Caco-2 (cell line): ENCODE measurements around the gene SNX19. TPM values are rescaled to one million over a fixed set of nuclear protein-coding genes. Genes with fewer than 3 reads are reported as not detected.

ENCODE experiments used
- BruUV-seq: library from RNA; stranded (reverse); fragments of 400-500 nt; replicated peaks from 2 replicates; lab custom pipeline; 2021; lab: Mats Ljungman, UMichigan
- CTCF ChIA-PET: fragments of 300-600 bp; sonication (Branson Sonifier 250); formaldehyde crosslinking; loops from one replicate; lab custom pipeline; 2022; ENCODE audit warnings: antibody characterized with exemption; lab: Charles Lee
- POLR2A ChIA-PET: fragments of 300-600 bp; sonication (Branson Sonifier 250); formaldehyde crosslinking; loops from one replicate; lab custom pipeline; 2022; ENCODE audit warnings: antibody characterized with exemption; lab: Charles Lee
- DNase-seq, 2 experiments: peaks; one replicate each; pipeline versions ENCODE4 v3.0.0 to v3.0.0-alpha.2; 2020 to 2022
- H3K27me3 ChIP-seq: replicated peaks from 2 replicates; pipeline ENCODE4 v1.6.0; 2011; ENCODE audit warnings: low read length; ENCODE audit not compliant: control insufficient read depth, insufficient read depth
- H3K36me3 ChIP-seq: 2 replicates; pipeline ENCODE4 v1.5.1; 2011; ENCODE audit warnings: low read length; ENCODE audit not compliant: control insufficient read depth, insufficient read depth
- H3K4me1 ChIP-seq: fragments of 250-450 bp; sonication (Bioruptor Pico); 2 replicates; pipeline ENCODE4 v1.5.1; 2020; ENCODE audit warnings: mild to moderate bottlenecking
- H3K4me3 ChIP-seq: 2 replicates; pipeline ENCODE4 v1.5.1; 2011; ENCODE audit warnings: low read depth, mild to moderate bottlenecking, control low read depth, low read length
- H3K9me3 ChIP-seq: fragments of 250-450 bp; sonication (Bioruptor Pico); 2 replicates; pipeline ENCODE4 v1.5.1; 2020; ENCODE audit warnings: mild to moderate bottlenecking, moderate library complexity
- H3K27ac Mint-ChIP-seq: one replicate; pipeline ENCODE4 v1.8.0; 2022; ENCODE audit warnings: mixed read lengths; ENCODE audit not compliant: unreplicated experiment
- H3K27me3 Mint-ChIP-seq: one replicate; pipeline ENCODE4 v1.8.0; 2022; ENCODE audit warnings: mixed read lengths; ENCODE audit not compliant: insufficient read depth, unreplicated experiment
- H3K36me3 Mint-ChIP-seq: one replicate; pipeline ENCODE4 v1.8.0; 2022; ENCODE audit warnings: mild to moderate bottlenecking, mixed read lengths; ENCODE audit not compliant: insufficient read depth, unreplicated experiment
- H3K4me1 Mint-ChIP-seq: one replicate; pipeline ENCODE4 v1.8.0; 2022; ENCODE audit warnings: low read depth, mixed read lengths; ENCODE audit not compliant: unreplicated experiment
- H3K4me3 Mint-ChIP-seq: one replicate; pipeline ENCODE4 v1.8.0; 2022; ENCODE audit warnings: mild to moderate bottlenecking, moderate library complexity, mixed read lengths; ENCODE audit not compliant: unreplicated experiment
- H3K9me3 Mint-ChIP-seq: one replicate; pipeline ENCODE4 v1.8.0; 2022; ENCODE audit warnings: mixed read lengths; ENCODE audit not compliant: unreplicated experiment
- intact Hi-C: fragments of 100-400 bp; cut with micrococcal nuclease; formaldehyde crosslinking; loops from one replicate; pipeline ENCODE4 v1.10.0; 2022; ENCODE audit not compliant: unreplicated experiment
- total RNA-seq: library from RNA; stranded (reverse); gene quantifications from 2 replicates; pipeline ENCODE4 v1.2.3, GENCODE V29; 2022
- TF ChIP-seq, protein P1 (sequence below), 2 experiments: fragments of 200-600 bp in 1 of 2; IDR thresholded peaks; 1 replicate in 1 of 2; 2 replicates in 1 of 2; pipeline versions ENCODE4 v1.5.1 to v1.8.0; 2011 to 2022; ENCODE audit warnings: antibody characterized with exemption in 1 of 2, control low read depth in 1 of 2, inconsistent platforms in 1 of 2, low read depth in 1 of 2, low read length in 1 of 2, mild to moderate bottlenecking in 1 of 2, moderate library complexity in 1 of 2; ENCODE audit not compliant: insufficient read depth in 1 of 2, severe bottlenecking in 1 of 2, unreplicated experiment in 1 of 2

SNX19 gene
- total RNA-seq, 1 experiment from 2014 or later = 82.4 TPM

DNA sequence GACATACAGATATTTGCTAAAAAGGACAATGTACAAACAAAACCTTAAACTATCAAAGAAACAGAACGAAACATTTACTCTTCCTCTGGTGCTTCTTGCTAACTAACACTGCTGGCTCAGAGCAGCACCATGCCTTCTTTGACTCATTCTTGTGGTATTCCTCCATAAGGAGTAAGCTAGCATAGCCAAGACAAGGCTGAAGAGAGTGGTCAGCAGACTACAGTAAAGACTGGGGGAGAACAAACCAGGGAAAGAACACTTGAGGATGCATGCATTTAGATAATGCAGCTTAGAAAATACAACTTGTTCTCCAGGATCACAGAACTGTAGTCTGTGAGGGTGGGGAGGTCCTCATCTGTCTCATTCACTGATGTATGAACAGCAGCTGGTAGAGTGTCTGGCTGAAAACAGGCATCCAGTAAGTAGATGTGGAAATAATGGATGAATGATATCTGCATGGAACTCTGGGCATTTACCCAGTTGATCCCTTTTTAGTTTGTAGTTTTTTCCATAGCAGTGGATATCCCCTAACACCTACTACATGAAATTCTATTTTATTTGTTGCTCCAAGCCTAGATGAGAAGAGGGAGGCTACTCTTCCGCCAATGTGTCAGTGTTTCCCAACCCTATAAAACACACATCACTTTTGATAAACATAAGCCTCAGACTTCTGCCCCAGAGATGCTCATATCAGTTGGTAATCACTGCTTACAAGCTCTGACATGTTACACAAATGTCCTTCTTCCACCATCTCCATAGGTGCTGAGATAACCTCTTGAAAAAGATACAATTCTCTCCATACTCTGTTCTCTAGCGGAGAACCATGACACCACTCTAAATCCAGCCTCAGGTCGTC, 7.3 kb downstream of the SNX19 start:
- H3K9me3 Mint-ChIP-seq = no peaks in the 10 kb centered on the region
- Histone ChIP-seq H3K9me3 (no peaks in the 10 kb centered on the region), H3K4me3 (no peak overlapping the region), H3K36me3 (peaks cover 5% of the 10 kb centered on the region; the same call in 1 of the 2 replicates), H3K4me1 (no peaks in the 10 kb centered on the region), H3K27me3 (no peaks in the 10 kb centered on the region)
- ChIA-PET CTCF (no interaction called here), POLR2A (no interaction called here)
- BruUV-seq = no TSS peak
- intact Hi-C loops = no loop called here
- TF ChIP-seq, protein P1, sequence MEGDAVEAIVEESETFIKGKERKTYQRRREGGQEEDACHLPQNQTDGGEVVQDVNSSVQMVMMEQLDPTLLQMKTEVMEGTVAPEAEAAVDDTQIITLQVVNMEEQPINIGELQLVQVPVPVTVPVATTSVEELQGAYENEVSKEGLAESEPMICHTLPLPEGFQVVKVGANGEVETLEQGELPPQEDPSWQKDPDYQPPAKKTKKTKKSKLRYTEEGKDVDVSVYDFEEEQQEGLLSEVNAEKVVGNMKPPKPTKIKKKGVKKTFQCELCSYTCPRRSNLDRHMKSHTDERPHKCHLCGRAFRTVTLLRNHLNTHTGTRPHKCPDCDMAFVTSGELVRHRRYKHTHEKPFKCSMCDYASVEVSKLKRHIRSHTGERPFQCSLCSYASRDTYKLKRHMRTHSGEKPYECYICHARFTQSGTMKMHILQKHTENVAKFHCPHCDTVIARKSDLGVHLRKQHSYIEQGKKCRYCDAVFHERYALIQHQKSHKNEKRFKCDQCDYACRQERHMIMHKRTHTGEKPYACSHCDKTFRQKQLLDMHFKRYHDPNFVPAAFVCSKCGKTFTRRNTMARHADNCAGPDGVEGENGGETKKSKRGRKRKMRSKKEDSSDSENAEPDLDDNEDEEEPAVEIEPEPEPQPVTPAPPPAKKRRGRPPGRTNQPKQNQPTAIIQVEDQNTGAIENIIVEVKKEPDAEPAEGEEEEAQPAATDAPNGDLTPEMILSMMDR (IDR thresholded peaks at IDR 0.05; ENCODE audit: insufficient read depth in 1 of 2, low read depth in 1 of 2, low read length in 1 of 2, severe bottlenecking in 1 of 2, unreplicated experiment in 1 of 2) = no peak
- no peak overlapping the region for H3K27ac Mint-ChIP-seq
- peaks cover 7% of the 10 kb centered on the region for H3K4me1 Mint-ChIP-seq
- H3K27me3 Mint-ChIP-seq = no peaks in the 10 kb centered on the region
- peaks cover 70% of the 10 kb centered on the region for H3K36me3 Mint-ChIP-seq
- H3K4me3 Mint-ChIP-seq = no peak overlapping the region
- DNase-seq = no peak

DNA sequence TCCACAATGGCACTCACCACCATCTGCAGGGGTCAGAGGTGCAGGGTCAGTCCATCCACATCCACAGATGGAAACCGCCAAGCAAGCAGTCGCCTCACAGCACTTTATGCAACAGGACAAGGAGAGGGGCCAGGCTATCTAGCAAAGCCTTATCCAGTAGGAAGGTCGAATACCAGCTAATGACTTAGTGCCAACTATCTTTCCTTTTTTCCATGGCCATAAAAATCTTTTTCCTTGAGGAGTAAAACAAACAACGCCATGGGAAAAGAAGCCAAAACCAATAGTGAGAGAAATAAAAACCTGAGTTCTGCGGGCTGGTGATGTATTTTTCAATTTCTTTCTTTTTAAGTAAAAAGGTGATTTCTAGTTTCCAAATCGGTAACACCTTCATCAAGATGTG, 8.2 kb downstream of the SNX19 start:
- TF ChIP-seq, protein P1 (IDR thresholded peaks at IDR 0.05; ENCODE audit: insufficient read depth in 1 of 2, low read depth in 1 of 2, low read length in 1 of 2, severe bottlenecking in 1 of 2, unreplicated experiment in 1 of 2) = no peak
- POLR2A ChIA-PET = no interaction called here
- H3K27me3 Mint-ChIP-seq = no peaks in the 10 kb centered on the region
- Histone ChIP-seq H3K27me3 (no peaks in the 10 kb centered on the region), H3K4me3 (no peak overlapping the region), H3K36me3 (peaks cover 7% of the 10 kb centered on the region), H3K4me1 (no peaks in the 10 kb centered on the region), H3K9me3 (no peaks in the 10 kb centered on the region)
- BruUV-seq = no TSS peak
- DNase-seq = no peak
- H3K27ac Mint-ChIP-seq = no peak overlapping the region
- intact Hi-C loops = no loop called here
- H3K9me3 Mint-ChIP-seq = no peaks in the 10 kb centered on the region
- CTCF ChIA-PET = interaction anchor here (1.0 kb wide), 1 partner anchor 8 kb away, joined by 3 read pairs; no protein-coding TSS in a partner anchor
- peaks cover 79% of the 10 kb centered on the region for H3K36me3 Mint-ChIP-seq
- H3K4me3 Mint-ChIP-seq = no peak overlapping the region
- H3K4me1 Mint-ChIP-seq = peaks cover 7% of the 10 kb centered on the region

DNA sequence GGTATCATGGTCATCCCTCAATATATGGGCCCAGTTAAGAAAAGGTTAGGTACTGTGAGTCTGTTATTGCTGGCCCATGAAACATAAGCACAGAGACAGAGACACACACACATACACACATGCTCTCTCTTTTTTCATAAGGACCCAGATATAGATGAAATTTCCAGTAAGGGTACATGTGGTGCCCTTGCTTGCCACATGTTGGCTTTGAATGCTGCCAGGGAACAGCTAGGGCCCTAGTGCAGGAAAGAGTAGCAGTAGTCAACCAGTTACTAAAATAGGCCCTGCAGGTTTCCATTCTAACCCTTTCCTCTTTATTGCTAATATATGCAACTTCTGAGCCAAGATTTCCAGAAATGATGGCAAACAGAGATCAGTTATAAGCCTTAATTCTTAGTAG, 9.1 kb downstream of the SNX19 start:
- TF ChIP-seq, protein P1 (IDR thresholded peaks at IDR 0.05; ENCODE audit: insufficient read depth in 1 of 2, low read depth in 1 of 2, low read length in 1 of 2, severe bottlenecking in 1 of 2, unreplicated experiment in 1 of 2) = no peak
- peaks cover 83% of the 10 kb centered on the region for H3K36me3 Mint-ChIP-seq
- no TSS peak for BruUV-seq
- no peaks in the 10 kb centered on the region for H3K9me3 ChIP-seq
- intact Hi-C loops = no loop called here
- no peaks in the 10 kb centered on the region for H3K9me3 Mint-ChIP-seq
- H3K4me1 ChIP-seq = no peaks in the 10 kb centered on the region
- ChIA-PET CTCF (interaction anchor here (1.2 kb wide), 1 partner anchor 9 kb away, joined by 3 read pairs; the partner anchor contains the start of gene SNX19), POLR2A (no interaction called here)
- no peak overlapping the region for H3K4me3 Mint-ChIP-seq
- H3K4me1 Mint-ChIP-seq = peaks cover 2% of the 10 kb centered on the region
- no peak overlapping the region for H3K27ac Mint-ChIP-seq
- DNase-seq = no peak
- no peaks in the 10 kb centered on the region for H3K27me3 Mint-ChIP-seq
- H3K36me3 ChIP-seq = peaks cover 8% of the 10 kb centered on the region
- H3K4me3 ChIP-seq = no peak overlapping the region
- no peaks in the 10 kb centered on the region for H3K27me3 ChIP-seq
